Kidney (tissue), 14 donors: ENCODE results near the gene TPRG1. TPM values are rescaled to one million over a fixed set of nuclear protein-coding genes. Genes with fewer than 3 reads are reported as not detected.

Experiments used
- DNase-seq, 5 donors: peaks; one replicate each; pipeline ENCODE4 v3.0.0-alpha.2; 2013 to 2020
- FAIRE-seq: peaks from 2 replicates; lab custom pipeline; 2012; peaks lifted over from hg19 to GRCh38; lab: Jason Lieb, UNC
- H3K27ac ChIP-seq, 2 donors: one replicate each; pipeline ENCODE4 v1.7.0; 2013; ENCODE audit warnings: low read depth in 2 of 2, low read length in 2 of 2, inconsistent platforms in 1 of 2
- H3K27me3 ChIP-seq: one replicate; pipeline ENCODE4 v1.7.1; 2013; ENCODE audit warnings: low read length, inconsistent platforms; ENCODE audit not compliant: control insufficient read depth, insufficient read depth
- H3K36me3 ChIP-seq, 3 donors: one replicate each; pipeline versions ENCODE4 v1.7.0 to v1.7.1; 2013; ENCODE audit warnings: low read length in 3 of 3, control low read depth in 1 of 3, inconsistent platforms in 1 of 3; ENCODE audit not compliant: insufficient read depth in 3 of 3, control insufficient read depth in 2 of 3
- H3K4me1 ChIP-seq, 3 donors: one replicate each; pipeline versions ENCODE4 v1.7.0 to v1.7.1; 2013; ENCODE audit warnings: low read length in 3 of 3, inconsistent platforms in 1 of 3, low read depth in 1 of 3; ENCODE audit not compliant: control insufficient read depth in 2 of 3, insufficient read depth in 2 of 3
- H3K4me3 ChIP-seq, 3 donors: one replicate each; pipeline versions ENCODE4 v1.7.0 to v1.8.1; 2013; ENCODE audit warnings: low read length in 3 of 3, control low read depth in 1 of 3, inconsistent platforms in 1 of 3
- H3K9ac ChIP-seq, 3 donors: one replicate each; pipeline versions ENCODE4 v1.7.0 to v1.7.1; 2013; ENCODE audit warnings: low read length in 3 of 3, control low read depth in 1 of 3, inconsistent platforms in 1 of 3
- H3K9me3 ChIP-seq, 3 donors: one replicate each; pipeline versions ENCODE4 v1.7.0 to v1.7.1; 2013; ENCODE audit warnings: low read length in 3 of 3, control low read depth in 1 of 3, inconsistent platforms in 1 of 3; ENCODE audit not compliant: control insufficient read depth in 2 of 3, insufficient read depth in 1 of 3
- intact Hi-C: fragments of 100-400 bp; cut with DNase I; formaldehyde crosslinking; loops from one replicate; pipeline ENCODE4 v1.11.1; 2022
- polyA plus RNA-seq: library from polyadenylated mRNA; stranded (reverse); fragments of 350-450 nt; fragmentation: Illumina TruSeq; extraction: RNeasy Lipid Tissue Mini Kit (QIAGEN cat#74804); gene quantifications from one replicate; pipeline ENCODE4 v1.2.3, GENCODE V29; 2014; ENCODE audit warnings: low read depth, low replicate concordance; ENCODE audit not compliant: insufficient read depth
- total RNA-seq: library from RNA; stranded (reverse); fragmentation: NEBNext Ultra II Directional; extraction: Animal tissue kit (Norgen Biotek cat#: 25700); gene quantifications from one replicate; pipeline ENCODE4 v1.2.1, GENCODE V29; 2021
- TF ChIP-seq, protein P1 (sequence below): IDR thresholded peaks from 3 replicates; pipeline ENCODE4 v1.5.1; 2012; ENCODE audit warnings: mild to moderate bottlenecking, moderate library complexity, borderline replicate concordance; ENCODE audit not compliant: insufficient read depth; ENCODE audit errors: extremely low read depth
- donor health status: control.
- donor health status: control.
- donor health status: control.
- donor health status: control.
- donor health status: control.
- donor health status: DM: yes; HTN: yes; CAD: no.
- donor health status: Normal renal cell carcinoma (clear cell type).

The TPRG1 gene
- total and polyA plus RNA-seq, 2 donors from 2014 or later, result 0.37 to 2.7 TPM

GRCh38 chr3:189353988-189354889 lies 182.5 kb downstream of the TPRG1 start:
- peak overlapping the region; percentile 7 to 54 for H3K27ac ChIP-seq
- H3K4me1 ChIP-seq, result peaks cover 0 to 6% (median 0%) of the 10 kb centered on the region in 3 donors
- no peak for FAIRE-seq
- H3K27me3 ChIP-seq, result no peaks in the 10 kb centered on the region
- no peaks in the 10 kb centered on the region for H3K9me3 ChIP-seq
- H3K4me3 ChIP-seq, result no peak overlapping the region
- no peak for DNase-seq
- no peak overlapping the region for H3K9ac ChIP-seq
- no peaks in the 10 kb centered on the region for H3K36me3 ChIP-seq
- intact Hi-C loops, result no loop called here
- TF ChIP-seq, protein P1, sequence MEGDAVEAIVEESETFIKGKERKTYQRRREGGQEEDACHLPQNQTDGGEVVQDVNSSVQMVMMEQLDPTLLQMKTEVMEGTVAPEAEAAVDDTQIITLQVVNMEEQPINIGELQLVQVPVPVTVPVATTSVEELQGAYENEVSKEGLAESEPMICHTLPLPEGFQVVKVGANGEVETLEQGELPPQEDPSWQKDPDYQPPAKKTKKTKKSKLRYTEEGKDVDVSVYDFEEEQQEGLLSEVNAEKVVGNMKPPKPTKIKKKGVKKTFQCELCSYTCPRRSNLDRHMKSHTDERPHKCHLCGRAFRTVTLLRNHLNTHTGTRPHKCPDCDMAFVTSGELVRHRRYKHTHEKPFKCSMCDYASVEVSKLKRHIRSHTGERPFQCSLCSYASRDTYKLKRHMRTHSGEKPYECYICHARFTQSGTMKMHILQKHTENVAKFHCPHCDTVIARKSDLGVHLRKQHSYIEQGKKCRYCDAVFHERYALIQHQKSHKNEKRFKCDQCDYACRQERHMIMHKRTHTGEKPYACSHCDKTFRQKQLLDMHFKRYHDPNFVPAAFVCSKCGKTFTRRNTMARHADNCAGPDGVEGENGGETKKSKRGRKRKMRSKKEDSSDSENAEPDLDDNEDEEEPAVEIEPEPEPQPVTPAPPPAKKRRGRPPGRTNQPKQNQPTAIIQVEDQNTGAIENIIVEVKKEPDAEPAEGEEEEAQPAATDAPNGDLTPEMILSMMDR, result no peak

DNA sequence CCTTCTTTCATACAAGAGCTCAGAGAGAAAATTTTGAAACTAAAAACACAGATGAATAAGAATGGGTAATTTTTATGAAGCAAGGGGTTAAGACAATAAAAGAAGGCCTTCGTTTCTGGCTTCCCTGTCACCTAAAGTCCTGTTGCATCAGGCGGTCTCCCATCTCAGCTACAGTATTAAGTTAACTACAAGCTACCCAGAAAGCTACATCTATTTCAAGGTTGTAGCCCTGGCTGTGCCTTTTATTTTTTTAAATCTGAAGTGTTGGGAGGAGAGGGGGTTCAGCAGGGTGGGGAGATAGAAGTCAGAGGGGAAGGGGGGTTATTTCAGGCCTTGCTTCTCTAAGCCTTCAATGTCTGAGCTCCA lies 183.3 kb downstream of the TPRG1 start:
- H3K9ac ChIP-seq, result no peak overlapping the region
- DNase-seq (no peak), FAIRE-seq (no peak)
- H3K27ac ChIP-seq, result peak overlapping the region; percentile 12 to 54
- no peaks in the 10 kb centered on the region for H3K9me3 ChIP-seq
- no peaks in the 10 kb centered on the region for H3K36me3 ChIP-seq
- no peaks in the 10 kb centered on the region for H3K27me3 ChIP-seq
- no peak overlapping the region for H3K4me3 ChIP-seq
- intact Hi-C loops, result no loop called here
- TF ChIP-seq, protein P1, result no peak
- peaks cover 0 to 6% (median 0%) of the 10 kb centered on the region in 3 donors for H3K4me1 ChIP-seq

DNA sequence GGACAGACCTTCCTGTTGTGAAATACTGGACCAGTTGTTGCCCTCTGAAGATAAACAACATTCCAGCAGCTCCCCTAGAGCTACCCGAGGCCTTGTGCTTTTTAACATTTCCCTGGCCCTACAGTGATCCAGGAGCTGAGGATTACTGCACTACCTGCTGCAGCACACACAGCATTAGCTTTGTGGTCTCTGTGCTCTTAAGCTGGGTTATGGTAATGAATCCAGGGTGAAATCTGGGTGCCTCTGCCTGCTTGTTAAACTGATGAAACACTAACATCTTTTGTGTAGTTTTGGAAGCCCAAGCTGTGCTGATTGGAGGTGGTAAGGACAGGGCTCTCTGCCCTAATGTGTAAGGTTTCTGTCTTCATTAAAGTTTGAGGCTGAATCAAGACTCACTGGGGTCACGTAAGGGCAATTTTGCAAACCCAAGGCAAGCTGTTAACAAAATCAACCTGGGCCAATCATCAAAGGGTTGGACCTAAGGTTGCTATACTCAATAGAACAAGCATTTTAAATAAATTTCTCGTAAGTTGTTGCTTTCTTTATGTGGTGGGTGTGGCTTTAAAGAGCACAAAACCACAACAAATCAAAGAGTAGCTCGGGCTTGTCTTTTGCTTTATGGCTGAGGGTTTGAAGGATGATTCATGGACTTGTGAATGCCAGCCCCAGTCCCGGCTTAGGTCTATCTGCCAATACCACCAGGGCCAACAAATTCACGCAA lies 183.9 kb downstream of the TPRG1 start:
- Histone ChIP-seq H3K27ac (peak overlapping the region; percentile 12 to 34), H3K4me3 (no peak overlapping the region), H3K9ac (no peak overlapping the region), H3K9me3 (no peaks in the 10 kb centered on the region), H3K36me3 (no peaks in the 10 kb centered on the region), H3K27me3 (no peaks in the 10 kb centered on the region), H3K4me1 (peaks cover 0 to 6% (median 0%) of the 10 kb centered on the region in 3 donors)
- DNase-seq, result no peak
- no peak for FAIRE-seq
- TF ChIP-seq, protein P1, result no peak
- intact Hi-C loops, result no loop called here
